Measurements from ENCODE around the gene CINP. TPM values are rescaled to one million over a fixed set of nuclear protein-coding genes. Genes with fewer than 3 reads are reported as not detected.

Gene CINP
- total and polyA plus RNA-seq, 9 of the 15 experiments (the other 6 are each of a cell fraction or from before 2014, with no cell fraction given), result 36.3 to 63.2 (median 43.7) TPM

DNA sequence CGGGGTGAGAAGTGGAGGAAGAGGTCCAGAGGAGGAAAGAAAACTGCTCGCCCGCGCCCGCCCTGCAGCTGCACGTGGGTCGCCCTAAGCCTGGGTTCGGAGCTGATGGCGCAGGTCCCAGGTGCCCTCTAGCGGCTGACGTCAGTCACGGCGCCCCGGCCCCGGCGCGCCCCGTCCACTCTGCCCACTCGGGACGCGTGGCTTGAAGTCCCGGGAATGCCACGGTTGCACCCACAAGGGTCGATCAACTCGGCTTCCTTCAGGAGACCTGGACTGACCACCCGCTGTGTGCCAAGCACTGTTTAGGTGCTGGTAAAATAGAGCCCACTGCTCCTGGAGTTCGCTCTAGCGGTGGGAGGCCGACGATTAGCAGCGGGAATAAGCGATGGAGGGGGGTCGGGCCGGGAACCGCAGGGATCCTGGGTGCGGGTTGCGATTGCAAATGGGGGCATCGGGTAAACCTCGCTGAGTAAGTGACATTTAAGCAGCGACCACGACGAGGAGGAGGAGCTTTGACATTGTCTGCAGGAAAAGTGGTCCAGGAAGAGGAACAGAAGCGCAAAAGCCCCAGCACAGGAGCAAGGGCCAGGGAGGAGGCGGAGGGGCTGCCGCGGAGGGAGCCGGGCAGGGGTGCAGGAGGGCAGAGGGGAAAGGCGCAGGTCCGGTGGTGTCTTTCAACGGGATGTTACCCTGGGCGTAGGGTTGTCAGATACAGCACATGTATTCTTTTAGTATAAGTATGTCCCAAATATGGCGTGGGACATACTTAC lies 48.3 kb downstream of the CINP start (continued):
- TF ChIP-seq, protein P1, sequence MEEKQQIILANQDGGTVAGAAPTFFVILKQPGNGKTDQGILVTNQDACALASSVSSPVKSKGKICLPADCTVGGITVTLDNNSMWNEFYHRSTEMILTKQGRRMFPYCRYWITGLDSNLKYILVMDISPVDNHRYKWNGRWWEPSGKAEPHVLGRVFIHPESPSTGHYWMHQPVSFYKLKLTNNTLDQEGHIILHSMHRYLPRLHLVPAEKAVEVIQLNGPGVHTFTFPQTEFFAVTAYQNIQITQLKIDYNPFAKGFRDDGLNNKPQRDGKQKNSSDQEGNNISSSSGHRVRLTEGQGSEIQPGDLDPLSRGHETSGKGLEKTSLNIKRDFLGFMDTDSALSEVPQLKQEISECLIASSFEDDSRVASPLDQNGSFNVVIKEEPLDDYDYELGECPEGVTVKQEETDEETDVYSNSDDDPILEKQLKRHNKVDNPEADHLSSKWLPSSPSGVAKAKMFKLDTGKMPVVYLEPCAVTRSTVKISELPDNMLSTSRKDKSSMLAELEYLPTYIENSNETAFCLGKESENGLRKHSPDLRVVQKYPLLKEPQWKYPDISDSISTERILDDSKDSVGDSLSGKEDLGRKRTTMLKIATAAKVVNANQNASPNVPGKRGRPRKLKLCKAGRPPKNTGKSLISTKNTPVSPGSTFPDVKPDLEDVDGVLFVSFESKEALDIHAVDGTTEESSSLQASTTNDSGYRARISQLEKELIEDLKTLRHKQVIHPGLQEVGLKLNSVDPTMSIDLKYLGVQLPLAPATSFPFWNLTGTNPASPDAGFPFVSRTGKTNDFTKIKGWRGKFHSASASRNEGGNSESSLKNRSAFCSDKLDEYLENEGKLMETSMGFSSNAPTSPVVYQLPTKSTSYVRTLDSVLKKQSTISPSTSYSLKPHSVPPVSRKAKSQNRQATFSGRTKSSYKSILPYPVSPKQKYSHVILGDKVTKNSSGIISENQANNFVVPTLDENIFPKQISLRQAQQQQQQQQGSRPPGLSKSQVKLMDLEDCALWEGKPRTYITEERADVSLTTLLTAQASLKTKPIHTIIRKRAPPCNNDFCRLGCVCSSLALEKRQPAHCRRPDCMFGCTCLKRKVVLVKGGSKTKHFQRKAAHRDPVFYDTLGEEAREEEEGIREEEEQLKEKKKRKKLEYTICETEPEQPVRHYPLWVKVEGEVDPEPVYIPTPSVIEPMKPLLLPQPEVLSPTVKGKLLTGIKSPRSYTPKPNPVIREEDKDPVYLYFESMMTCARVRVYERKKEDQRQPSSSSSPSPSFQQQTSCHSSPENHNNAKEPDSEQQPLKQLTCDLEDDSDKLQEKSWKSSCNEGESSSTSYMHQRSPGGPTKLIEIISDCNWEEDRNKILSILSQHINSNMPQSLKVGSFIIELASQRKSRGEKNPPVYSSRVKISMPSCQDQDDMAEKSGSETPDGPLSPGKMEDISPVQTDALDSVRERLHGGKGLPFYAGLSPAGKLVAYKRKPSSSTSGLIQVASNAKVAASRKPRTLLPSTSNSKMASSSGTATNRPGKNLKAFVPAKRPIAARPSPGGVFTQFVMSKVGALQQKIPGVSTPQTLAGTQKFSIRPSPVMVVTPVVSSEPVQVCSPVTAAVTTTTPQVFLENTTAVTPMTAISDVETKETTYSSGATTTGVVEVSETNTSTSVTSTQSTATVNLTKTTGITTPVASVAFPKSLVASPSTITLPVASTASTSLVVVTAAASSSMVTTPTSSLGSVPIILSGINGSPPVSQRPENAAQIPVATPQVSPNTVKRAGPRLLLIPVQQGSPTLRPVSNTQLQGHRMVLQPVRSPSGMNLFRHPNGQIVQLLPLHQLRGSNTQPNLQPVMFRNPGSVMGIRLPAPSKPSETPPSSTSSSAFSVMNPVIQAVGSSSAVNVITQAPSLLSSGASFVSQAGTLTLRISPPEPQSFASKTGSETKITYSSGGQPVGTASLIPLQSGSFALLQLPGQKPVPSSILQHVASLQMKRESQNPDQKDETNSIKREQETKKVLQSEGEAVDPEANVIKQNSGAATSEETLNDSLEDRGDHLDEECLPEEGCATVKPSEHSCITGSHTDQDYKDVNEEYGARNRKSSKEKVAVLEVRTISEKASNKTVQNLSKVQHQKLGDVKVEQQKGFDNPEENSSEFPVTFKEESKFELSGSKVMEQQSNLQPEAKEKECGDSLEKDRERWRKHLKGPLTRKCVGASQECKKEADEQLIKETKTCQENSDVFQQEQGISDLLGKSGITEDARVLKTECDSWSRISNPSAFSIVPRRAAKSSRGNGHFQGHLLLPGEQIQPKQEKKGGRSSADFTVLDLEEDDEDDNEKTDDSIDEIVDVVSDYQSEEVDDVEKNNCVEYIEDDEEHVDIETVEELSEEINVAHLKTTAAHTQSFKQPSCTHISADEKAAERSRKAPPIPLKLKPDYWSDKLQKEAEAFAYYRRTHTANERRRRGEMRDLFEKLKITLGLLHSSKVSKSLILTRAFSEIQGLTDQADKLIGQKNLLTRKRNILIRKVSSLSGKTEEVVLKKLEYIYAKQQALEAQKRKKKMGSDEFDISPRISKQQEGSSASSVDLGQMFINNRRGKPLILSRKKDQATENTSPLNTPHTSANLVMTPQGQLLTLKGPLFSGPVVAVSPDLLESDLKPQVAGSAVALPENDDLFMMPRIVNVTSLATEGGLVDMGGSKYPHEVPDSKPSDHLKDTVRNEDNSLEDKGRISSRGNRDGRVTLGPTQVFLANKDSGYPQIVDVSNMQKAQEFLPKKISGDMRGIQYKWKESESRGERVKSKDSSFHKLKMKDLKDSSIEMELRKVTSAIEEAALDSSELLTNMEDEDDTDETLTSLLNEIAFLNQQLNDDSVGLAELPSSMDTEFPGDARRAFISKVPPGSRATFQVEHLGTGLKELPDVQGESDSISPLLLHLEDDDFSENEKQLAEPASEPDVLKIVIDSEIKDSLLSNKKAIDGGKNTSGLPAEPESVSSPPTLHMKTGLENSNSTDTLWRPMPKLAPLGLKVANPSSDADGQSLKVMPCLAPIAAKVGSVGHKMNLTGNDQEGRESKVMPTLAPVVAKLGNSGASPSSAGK (IDR thresholded peaks at IDR 0.05), result peak; percentile 85
- TF ChIP-seq, protein P2, sequence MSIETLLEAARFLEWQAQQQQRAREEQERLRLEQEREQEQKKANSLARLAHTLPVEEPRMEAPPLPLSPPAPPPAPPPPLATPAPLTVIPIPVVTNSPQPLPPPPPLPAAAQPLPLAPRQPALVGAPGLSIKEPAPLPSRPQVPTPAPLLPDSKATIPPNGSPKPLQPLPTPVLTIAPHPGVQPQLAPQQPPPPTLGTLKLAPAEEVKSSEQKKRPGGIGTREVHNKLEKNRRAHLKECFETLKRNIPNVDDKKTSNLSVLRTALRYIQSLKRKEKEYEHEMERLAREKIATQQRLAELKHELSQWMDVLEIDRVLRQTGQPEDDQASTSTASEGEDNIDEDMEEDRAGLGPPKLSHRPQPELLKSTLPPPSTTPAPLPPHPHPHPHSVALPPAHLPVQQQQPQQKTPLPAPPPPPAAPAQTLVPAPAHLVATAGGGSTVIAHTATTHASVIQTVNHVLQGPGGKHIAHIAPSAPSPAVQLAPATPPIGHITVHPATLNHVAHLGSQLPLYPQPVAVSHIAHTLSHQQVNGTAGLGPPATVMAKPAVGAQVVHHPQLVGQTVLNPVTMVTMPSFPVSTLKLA (conservative IDR thresholded peaks at IDR 0.05), result peak; percentile 92 to 95
- TF ChIP-seq NFIC (IDR thresholded peaks at IDR 0.05), result peak; percentile 40; the same call in 1 of the 2 replicates
- TF ChIP-seq RB1 (IDR thresholded peaks at IDR 0.05; ENCODE audit: low read depth), result peak; percentile 82
- no peak for TF ChIP-seq ZNF830 (CRISPR knock-in tag; IDR thresholded peaks at IDR 0.05)
- no peak for TF ChIP-seq ZNF41 (CRISPR knock-in tag; conservative IDR thresholded peaks at IDR 0.05)
- no peak for TF ChIP-seq FIP1L1 (IDR thresholded peaks at IDR 0.05; ENCODE audit: low read depth, low read length, poor library complexity, severe bottlenecking)
- TF ChIP-seq, protein P3, sequence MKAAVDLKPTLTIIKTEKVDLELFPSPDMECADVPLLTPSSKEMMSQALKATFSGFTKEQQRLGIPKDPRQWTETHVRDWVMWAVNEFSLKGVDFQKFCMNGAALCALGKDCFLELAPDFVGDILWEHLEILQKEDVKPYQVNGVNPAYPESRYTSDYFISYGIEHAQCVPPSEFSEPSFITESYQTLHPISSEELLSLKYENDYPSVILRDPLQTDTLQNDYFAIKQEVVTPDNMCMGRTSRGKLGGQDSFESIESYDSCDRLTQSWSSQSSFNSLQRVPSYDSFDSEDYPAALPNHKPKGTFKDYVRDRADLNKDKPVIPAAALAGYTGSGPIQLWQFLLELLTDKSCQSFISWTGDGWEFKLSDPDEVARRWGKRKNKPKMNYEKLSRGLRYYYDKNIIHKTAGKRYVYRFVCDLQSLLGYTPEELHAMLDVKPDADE (conservative IDR thresholded peaks at IDR 0.05; ENCODE audit: control insufficient read depth, low read depth, low read length), result 0 out of 2 replicates have a peak, but pooled peaks have one; percentile 19
- TF ChIP-seq GATAD2B (IDR thresholded peaks at IDR 0.05; ENCODE audit: borderline replicate concordance), result peak; percentile 48; the same call in 1 of the 2 replicates
- TF ChIP-seq, protein P4, sequence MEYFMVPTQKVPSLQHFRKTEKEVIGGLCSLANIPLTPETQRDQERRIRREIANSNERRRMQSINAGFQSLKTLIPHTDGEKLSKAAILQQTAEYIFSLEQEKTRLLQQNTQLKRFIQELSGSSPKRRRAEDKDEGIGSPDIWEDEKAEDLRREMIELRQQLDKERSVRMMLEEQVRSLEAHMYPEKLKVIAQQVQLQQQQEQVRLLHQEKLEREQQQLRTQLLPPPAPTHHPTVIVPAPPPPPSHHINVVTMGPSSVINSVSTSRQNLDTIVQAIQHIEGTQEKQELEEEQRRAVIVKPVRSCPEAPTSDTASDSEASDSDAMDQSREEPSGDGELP (CRISPR knock-in tag; IDR thresholded peaks at IDR 0.05; ENCODE audit: borderline replicate concordance), result peak; percentile 81
- peak in 1 of 2 experiments; percentile 43; a peak in 1 of 3 replicates for TF ChIP-seq CBX3 (IDR thresholded peaks at IDR 0.05; ENCODE audit: borderline replicate concordance in 1 of 2, low read length in 2 of 2)
